K562 (cell line): Measurements from ENCODE around the gene AIRE. TPM values are rescaled to one million over a fixed set of nuclear protein-coding genes. Genes with fewer than 3 reads are reported as not detected.

Source experiments
- ATAC-seq: fragments of 200-7000 bp; cut with Tn5 transposase; 3 replicates; pipeline ENCODE4 v1.9.1; 2020; ENCODE audit warnings: moderate library complexity
- BruUV-seq: library from RNA; stranded (reverse); fragments of 400-500 nt; replicated peaks from 2 replicates; lab custom pipeline; 2021; lab: Mats Ljungman, UMichigan
- CTCF ChIA-PET: fragments of 300-600 bp; formaldehyde crosslinking; extraction: SDS; loops from one replicate; lab custom pipeline; 2021; ENCODE audit warnings: low intra/inter-chr PET ratio; lab: Yijun Ruan, JAX
- POLR2A ChIA-PET: fragments of 300-600, 350-650 bp; sonication (Branson Sonifier 250); formaldehyde crosslinking; extraction: SDS; loops from one replicate; lab custom pipeline; 2021; ENCODE audit warnings: antibody characterized with exemption, inconsistent platforms; lab: Yijun Ruan, JAX
- DNase-seq, 4 experiments: peaks; one replicate each; pipeline versions ENCODE4 v3.0.0 to v3.0.0-alpha.2; 2011 to 2018; ENCODE audit warnings: low spot score in 3 of 4, mixed read lengths in 3 of 4; ENCODE audit errors: extremely low read depth in 1 of 4
- FAIRE-seq: peaks from 2 replicates; lab custom pipeline; 2011; peaks lifted over from hg19 to GRCh38; lab: Jason Lieb, UNC
- H2AFZ ChIP-seq: 2 replicates; pipeline ENCODE4 v1.6.0; 2011; ENCODE audit warnings: low read depth, low read length, control low read depth, inconsistent platforms
- H3K27ac ChIP-seq: fragments of 200-600 bp; 3 replicates; pipeline ENCODE4 v1.8.0; 2011; ENCODE audit warnings: low read depth, mild to moderate bottlenecking, control low read depth, inconsistent platforms, low read length, moderate library complexity, mixed read lengths; ENCODE audit errors: extremely low read depth
- H3K27me3 ChIP-seq, 2 experiments: fragments of 300-600 bp in 1 of 2; 2 replicates in 1 of 2; 3 replicates in 1 of 2; pipeline versions ENCODE4 v1.6.0 to v1.8.0; 2011; ENCODE audit warnings: inconsistent platforms in 2 of 2, low read length in 2 of 2, mild to moderate bottlenecking in 1 of 2, mixed read lengths in 1 of 2, moderate library complexity in 1 of 2; ENCODE audit not compliant: control insufficient read depth in 2 of 2, insufficient read depth in 2 of 2
- H3K36me3 ChIP-seq: fragments of 300-600 bp; 3 replicates; pipeline ENCODE4 v1.8.0; 2011; ENCODE audit warnings: mild to moderate bottlenecking, low read length, inconsistent platforms; ENCODE audit not compliant: control insufficient read depth, insufficient read depth
- H3K4me1 ChIP-seq, 2 experiments: fragments of 200-600 bp in 1 of 2; replicated peaks in 1 of 2; 2 replicates in 1 of 2; 3 replicates in 1 of 2; pipeline versions ENCODE4 v1.5.1 to v1.8.0; 2011; ENCODE audit warnings: inconsistent platforms in 2 of 2, low read length in 2 of 2, mild to moderate bottlenecking in 1 of 2, mixed read lengths in 1 of 2, moderate library complexity in 1 of 2; ENCODE audit not compliant: control insufficient read depth in 2 of 2, insufficient read depth in 2 of 2
- H3K4me2 ChIP-seq: 2 replicates; pipeline ENCODE4 v1.6.1; 2011; ENCODE audit warnings: low read length, control low read depth, inconsistent platforms, mixed read lengths; ENCODE audit not compliant: insufficient read depth
- H3K4me3 ChIP-seq: fragments of 200-600 bp; sonication (generic), shearing (Covaris generic); 2 replicates; pipeline ENCODE4 v1.5.1; 2016; ENCODE audit warnings: control low read depth, inconsistent platforms
- H3K79me2 ChIP-seq: fragments of 200-600 bp; 3 replicates; pipeline ENCODE4 v1.8.0; 2011; ENCODE audit warnings: low read length, inconsistent platforms; ENCODE audit not compliant: control insufficient read depth, insufficient read depth
- H3K9ac ChIP-seq, 2 experiments: 2 replicates each; pipeline versions ENCODE4 v1.6.0 to v1.6.1; 2011; ENCODE audit warnings: low read depth in 2 of 2, low read length in 2 of 2, control low read depth in 1 of 2, inconsistent platforms in 1 of 2, mild to moderate bottlenecking in 1 of 2, mixed read lengths in 1 of 2; ENCODE audit not compliant: insufficient read depth in 1 of 2
- H3K9me1 ChIP-seq: one replicate; pipeline ENCODE4 v1.6.0; 2011; ENCODE audit warnings: inconsistent platforms, mild to moderate bottlenecking, low read length, moderate library complexity; ENCODE audit not compliant: control insufficient read depth, insufficient read depth
- H3K9me3 ChIP-seq: replicated peaks from 2 replicates; pipeline ENCODE4 v1.5.1; 2011; ENCODE audit warnings: low read depth, low read length, inconsistent platforms; ENCODE audit not compliant: control insufficient read depth, insufficient read depth
- H4K20me1 ChIP-seq: replicated peaks from 2 replicates; pipeline ENCODE4 v1.6.1; 2011; ENCODE audit warnings: low read length, inconsistent platforms, mixed read lengths; ENCODE audit not compliant: control insufficient read depth, insufficient read depth
- ARID3A ChIP-seq: IDR thresholded peaks from 2 replicates; pipeline ENCODE4 v1.6.1; 2012; ENCODE audit warnings: low read depth, low read length, improper control_type of control experiment, borderline replicate concordance
- ATF1 ChIP-seq, 2 experiments: fragments of 450-650 bp in 1 of 2; IDR thresholded peaks; 2 replicates each; pipeline ENCODE4 v1.6.1; 2016; ENCODE audit warnings: missing compliant biosample characterization in 1 of 2, missing genetic modification characterization in 1 of 2
- ERF ChIP-seq: fragments of 450-650 bp; formaldehyde crosslinking; IDR thresholded peaks from 2 replicates; pipeline ENCODE4 v1.4.0; 2020; ENCODE audit warnings: mild to moderate bottlenecking, mixed read lengths
- GTF2F1 ChIP-seq: IDR thresholded peaks from 2 replicates; pipeline ENCODE4 v1.6.1; 2011; ENCODE audit warnings: low read depth, low read length, improper control_type of control experiment
- PKNOX1 ChIP-seq: fragments of 450-650 bp; IDR thresholded peaks from 2 replicates; pipeline ENCODE4 v1.6.1; 2016
- STAG1 ChIP-seq: sonication (generic); formaldehyde crosslinking; IDR thresholded peaks from 2 replicates; pipeline ENCODE4 v1.5.0; 2020; ENCODE audit warnings: missing genetic modification reagents, borderline replicate concordance
- TCF3 ChIP-seq: sonication (generic); formaldehyde crosslinking; IDR thresholded peaks from 2 replicates; pipeline ENCODE4 v1.4.0; 2020; ENCODE audit warnings: mild to moderate bottlenecking, missing genetic modification reagents
- WGBS: fragments of 100-300 bp; shearing (Covaris generic); methylation state at CpG from one replicate; pipeline ENCODE4 v1.1.6; 2016; ENCODE audit warnings: low coverage, mixed read lengths; ENCODE audit not compliant: insufficient coverage; ENCODE audit errors: missing lambda C conversion rate; 5-methylcytosine and 5-hydroxymethylcytosine counted together
- in situ Hi-C: fragments of 300-500 bp; cut with MboI; formaldehyde crosslinking; loops from 4 replicates; pipeline ENCODE4 v1.15.0; 2018; ENCODE audit warnings: inconsistent platforms, mixed read lengths
- intact Hi-C: fragments of 100-400 bp; cut with micrococcal nuclease; formaldehyde crosslinking; loops from 2 replicates; pipeline ENCODE4 v1.14.2; 2022
- polyA plus RNA-seq, 8 experiments: library from polyadenylated mRNA; depleted of rRNA in 4 of 8; stranded (reverse) in 5 of 8; unstranded in 3 of 8; fragments of >200 nt; fragmentation: Nextera tagmentation in 2 of 8; fragmentation: Illumina TruSeq in 1 of 8; extraction: Ambion mirVana in 2 of 8; extraction: Trizol in 1 of 8; gene quantifications; 2 replicates each; pipeline versions ENCODE4 v1.2.1 to v1.2.3, GENCODE V29; 2011 to 2014; ENCODE audit warnings: inconsistent platforms in 1 of 8, missing spikeins in 1 of 8
- total RNA-seq, 7 experiments: library from RNA; depleted of rRNA in 6 of 7; stranded (reverse); fragments of >200 nt in 6 of 7; fragmentation: Illumina TruSeq in 2 of 7; extraction: Trizol in 2 of 7; gene quantifications; 2 replicates each; pipeline versions ENCODE4 v1.2.1 to v1.2.3, GENCODE V29; 2011 to 2021; ENCODE audit warnings: low replicate concordance in 1 of 7

AIRE gene
- total and polyA plus RNA-seq, 9 of the 15 experiments (the other 6 are each of a cell fraction or from before 2014, with no cell fraction given), result 0.01 TPM; not detected in 8

- TF ChIP-seq ATF1 (CRISPR knock-in tag; IDR thresholded peaks at IDR 0.05) (no peak), ATF1 (tag; IDR thresholded peaks at IDR 0.05) (peak; percentile 50), ERF (CRISPR knock-in tag) (peak; percentile 58; the same call in 1 of the 2 replicates), GTF2F1 (no peak), STAG1 (peak; percentile 63; the same call in 1 of the 2 replicates), ARID3A (no peak)
Observed at GRCh38 chr21:44267655-44268142, 18.0 kb upstream of the AIRE start (continued).

GRCh38 chr21:44269090-44269489 lies 16.6 kb upstream of the AIRE start:
- H3K4me3 ChIP-seq, result no peak overlapping the region
- peaks cover 4% of the 10 kb centered on the region for H4K20me1 ChIP-seq
- CTCF ChIA-PET, result no interaction called here
- H2AFZ ChIP-seq, result no peak overlapping the region
- ATAC-seq, result no peak
- H3K4me2 ChIP-seq, result no peak overlapping the region
- in situ Hi-C loops, result no loop called here
- H3K36me3 ChIP-seq, result no peaks in the 10 kb centered on the region
- H3K27me3 ChIP-seq, result peaks cover 26 to 53% of the 10 kb centered on the region in 2 experiments; a peak in 4 of 5 replicates
- H3K79me2 ChIP-seq, result no peaks in the 10 kb centered on the region
- WGBS, result 5% methylated on average over 8 of the region's 8 CpGs
- no peak for DNase-seq
- BruUV-seq, result no TSS peak
- H3K27ac ChIP-seq, result no peak overlapping the region
- intact Hi-C loops, result no loop called here
- FAIRE-seq, result no peak
- no peaks in the 10 kb centered on the region for H3K9me1 ChIP-seq
- peak; percentile 55 for TF ChIP-seq PKNOX1
- no peak for TF ChIP-seq TCF3
- TF ChIP-seq, all 486 proteins: peak for 1
- H3K9me3 ChIP-seq, result no peaks in the 10 kb centered on the region
- no peak overlapping the region for H3K9ac ChIP-seq
- POLR2A ChIA-PET, result interaction anchor here (0.6 kb wide), 1 partner anchor 328 kb away, joined by 3 read pairs; no protein-coding TSS in a partner anchor
- peaks cover 0 to 22% of the 10 kb centered on the region in 2 experiments; a peak in 1 of 5 replicates for H3K4me1 ChIP-seq
